ENCODE measurements around the gene GALNT18. TPM values are rescaled to one million over a fixed set of nuclear protein-coding genes. Genes with fewer than 3 reads are reported as not detected.
"Not testable (repeated sequence)": the region's sequence is repeated elsewhere in the genome, so short reads cannot be mapped to it uniquely, and the experiment has no call there.

GALNT18 gene
- polyA plus RNA-seq, 3 donors = 19.8 to 28.0 (median 23.6) TPM

GRCh38 chr11:11366793-11367192 is 255.0 kb downstream of the GALNT18 start:
- DNase-seq (ENCODE audit: extremely low read depth in 1 of 11, low read depth in 9 of 11, low spot score in 4 of 11) = no peak

- no peak for DNase-seq (ENCODE audit: extremely low read depth in 1 of 11, low read depth in 9 of 11, low spot score in 4 of 11)
These were observed 258.1 kb downstream of the GALNT18 start for GRCh38 chr11:11363674-11364073.

- peak in 1 of 11 donors; percentile 21 for DNase-seq (ENCODE audit: extremely low read depth in 1 of 11, low read depth in 9 of 11, low spot score in 4 of 11)
These were observed 262.2 kb downstream of the GALNT18 start for GRCh38 chr11:11359611-11360010.

GRCh38 chr11:11356842-11357241 is 265.0 kb downstream of the GALNT18 start:
- DNase-seq (ENCODE audit: extremely low read depth in 1 of 11, low read depth in 9 of 11, low spot score in 4 of 11) = no peak

DNA sequence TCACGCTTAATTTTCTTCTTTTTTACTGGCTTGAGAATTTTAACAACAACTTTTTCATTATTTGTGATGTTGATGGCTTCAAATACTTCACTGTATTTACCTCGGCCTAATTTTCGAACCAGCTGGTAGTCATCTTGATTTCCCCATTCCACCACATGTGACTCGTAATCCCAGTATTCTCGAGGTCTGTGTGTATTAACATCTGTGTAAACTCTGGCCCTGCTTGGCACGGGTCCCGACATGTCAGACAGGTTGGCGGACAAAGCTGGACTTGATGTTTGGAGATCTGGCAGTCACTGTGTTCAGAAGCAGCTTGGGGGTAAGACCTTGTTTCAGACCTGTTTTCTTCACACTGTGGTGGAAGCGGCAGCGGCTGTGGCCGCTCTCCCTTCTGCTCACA is 268.9 kb downstream of the GALNT18 start, which contains the start of gene CSNK2A3:
CSNK2A3 (minus strand) TSS at position 373 of the 400 bp plus-strand sequence; CDS start at position 242, 131 bp downstream.
- not testable (repeated sequence) for DNase-seq (ENCODE audit: extremely low read depth in 1 of 11, low read depth in 9 of 11, low spot score in 4 of 11)

- DNase-seq (ENCODE audit: extremely low read depth in 1 of 11, low read depth in 9 of 11, low spot score in 4 of 11) = not testable (repeated sequence)
These were observed 270.0 kb downstream of the GALNT18 start for GRCh38 chr11:11351851-11352250.

DNA sequence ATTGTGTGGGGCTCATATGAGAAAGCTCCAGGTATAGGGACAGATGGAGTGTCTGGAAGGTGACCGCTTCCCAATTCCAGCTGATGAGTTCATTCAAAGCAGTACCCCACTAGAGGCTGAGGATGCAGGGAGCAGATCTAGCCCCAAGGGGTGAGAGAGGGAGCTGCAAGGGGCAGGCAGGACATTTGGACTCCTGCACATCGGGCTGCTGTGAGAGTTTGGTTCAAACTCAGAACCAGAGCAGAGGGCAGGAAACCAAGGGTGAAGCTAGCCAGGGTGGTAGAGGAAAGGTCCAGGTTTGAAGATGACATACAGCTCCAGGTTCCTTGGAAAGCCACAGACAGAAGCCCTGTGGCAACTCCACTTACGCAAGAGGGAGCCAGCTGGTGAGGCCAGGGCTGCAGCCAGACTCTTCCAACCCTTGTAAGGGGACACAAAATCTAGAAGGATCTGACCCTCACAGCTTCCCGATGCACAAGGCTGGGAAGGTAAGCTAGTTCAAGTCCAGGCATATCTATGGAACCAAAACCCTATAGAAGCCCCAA is 270.7 kb downstream of the GALNT18 start:
- no peak for DNase-seq (ENCODE audit: extremely low read depth in 1 of 11, low read depth in 9 of 11, low spot score in 4 of 11)

DNA sequence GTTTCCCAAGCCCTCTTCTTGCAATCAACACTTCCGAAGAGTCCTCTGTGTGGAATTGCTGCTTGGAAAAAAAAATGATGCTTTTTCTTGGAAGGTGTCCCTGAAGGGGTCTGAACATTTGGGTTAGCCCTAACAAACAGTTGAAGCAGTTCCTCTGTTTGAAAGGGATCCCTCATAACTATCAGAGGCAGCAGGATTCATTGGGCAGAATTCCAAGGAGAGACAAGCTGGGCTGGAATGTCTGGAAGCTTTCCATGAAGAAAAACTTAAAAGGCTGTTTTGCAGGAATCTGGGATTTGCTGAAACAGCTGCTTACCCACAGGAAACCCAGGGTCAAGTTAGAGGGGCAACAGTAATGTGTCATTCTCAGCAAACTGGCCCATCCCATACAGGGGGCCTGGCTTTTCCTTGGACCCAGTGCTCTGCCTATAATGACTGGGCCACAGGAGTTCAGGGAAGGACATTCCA is 271.9 kb downstream of the GALNT18 start:
- DNase-seq (ENCODE audit: extremely low read depth in 1 of 11, low read depth in 9 of 11, low spot score in 4 of 11) = peak in 10 of 11 donors; percentile 39 to 83 (median 61)

GRCh38 chr11:11349106-11349825 is 272.5 kb downstream of the GALNT18 start:
- DNase-seq (ENCODE audit: extremely low read depth in 1 of 11, low read depth in 9 of 11, low spot score in 4 of 11) = peak in 1 of 11 donors; percentile 9

DNA sequence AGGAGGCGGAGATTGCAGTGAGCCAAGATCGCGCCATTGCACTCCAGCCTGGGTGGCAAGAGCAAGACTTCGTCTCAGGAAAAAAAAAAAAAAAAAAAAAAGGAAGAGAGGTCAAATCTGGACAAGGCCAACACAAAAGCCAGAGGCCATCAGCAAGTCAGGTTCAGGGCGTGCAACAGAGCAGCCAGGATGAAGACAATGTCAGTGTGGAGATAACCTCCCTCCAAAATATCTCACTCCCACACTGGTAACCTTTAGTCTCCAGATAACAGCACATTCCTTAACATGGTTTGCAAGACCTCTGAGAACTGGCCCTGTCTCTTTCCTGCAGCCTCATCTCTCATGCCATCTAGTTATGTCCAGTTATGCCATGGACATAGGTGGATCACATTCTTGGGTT is 273.5 kb downstream of the GALNT18 start:
- DNase-seq (ENCODE audit: extremely low read depth in 1 of 11, low read depth in 9 of 11, low spot score in 4 of 11) = no peak

- no peak for DNase-seq (ENCODE audit: extremely low read depth in 1 of 11, low read depth in 9 of 11, low spot score in 4 of 11)
These were observed 274.2 kb downstream of the GALNT18 start for GRCh38 chr11:11347592-11347991.

DNA sequence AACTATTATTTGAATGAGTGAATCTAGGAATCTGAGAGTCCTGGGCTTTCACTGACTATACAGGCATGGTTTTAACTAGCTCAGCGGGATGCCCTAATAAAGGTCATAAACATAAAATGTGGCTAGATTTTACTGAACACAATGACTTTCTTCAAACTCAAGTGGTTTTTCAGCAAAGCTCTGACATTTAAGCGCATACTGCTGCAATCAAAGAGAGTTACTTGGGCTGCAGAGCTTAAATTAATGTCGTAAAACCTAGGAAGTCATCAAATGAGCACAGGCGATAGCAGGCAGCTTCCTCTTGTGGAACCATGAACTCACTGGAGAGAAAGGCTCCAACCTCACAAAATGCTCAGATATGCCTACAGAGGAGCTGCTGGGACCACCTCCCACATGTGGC is 275.5 kb downstream of the GALNT18 start:
- peak in 2 of 11 donors; percentile 18 to 21 for DNase-seq (ENCODE audit: extremely low read depth in 1 of 11, low read depth in 9 of 11, low spot score in 4 of 11)

DNA sequence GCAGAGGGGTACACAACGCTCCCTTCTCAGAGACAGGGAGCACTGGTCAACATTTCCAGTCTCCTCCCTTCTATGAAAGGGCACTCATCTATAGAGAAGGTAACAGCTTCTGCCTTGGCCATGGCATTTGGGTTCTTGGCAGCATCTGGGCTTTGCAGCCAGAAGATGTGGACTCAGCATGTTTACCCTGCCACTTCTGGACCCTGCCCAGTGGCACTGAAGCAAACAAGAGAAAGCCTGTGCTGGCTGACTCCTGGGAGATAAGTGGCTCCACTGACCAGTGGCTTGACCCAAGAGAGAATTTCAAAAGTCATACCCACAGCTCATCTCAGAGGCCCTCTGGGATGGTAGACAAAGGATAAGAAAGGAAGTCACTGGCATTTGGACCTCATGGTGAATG is 276.7 kb downstream of the GALNT18 start:
- DNase-seq (ENCODE audit: extremely low read depth in 1 of 11, low read depth in 9 of 11, low spot score in 4 of 11) = no peak

GRCh38 chr11:11344045-11344444 is 277.8 kb downstream of the GALNT18 start:
- DNase-seq (ENCODE audit: extremely low read depth in 1 of 11, low read depth in 9 of 11, low spot score in 4 of 11) = no peak

- DNase-seq (ENCODE audit: extremely low read depth in 1 of 11, low read depth in 9 of 11, low spot score in 4 of 11) = no peak
These were observed 283.5 kb downstream of the GALNT18 start for GRCh38 chr11:11338304-11338703.

DNA sequence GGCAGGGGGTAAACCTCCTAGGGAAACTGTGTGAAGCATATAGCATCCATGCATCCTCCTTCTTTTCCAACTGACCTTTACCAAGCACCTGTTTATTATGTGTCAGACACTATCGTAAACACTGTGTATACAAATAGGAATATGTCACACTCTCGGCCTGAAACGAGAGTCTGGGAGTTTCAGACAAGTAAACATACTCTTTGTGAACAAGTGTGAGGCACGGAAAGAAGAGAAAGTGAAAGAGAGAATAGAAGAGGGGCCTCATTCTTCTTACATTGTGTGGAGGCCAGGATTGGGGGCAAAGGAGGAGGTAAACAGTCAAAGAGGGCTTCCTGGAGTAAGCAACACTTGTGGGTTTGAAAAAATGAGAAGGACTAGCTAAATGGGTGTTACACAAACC is 285.1 kb downstream of the GALNT18 start:
- DNase-seq (ENCODE audit: extremely low read depth in 1 of 11, low read depth in 9 of 11, low spot score in 4 of 11) = no peak

DNA sequence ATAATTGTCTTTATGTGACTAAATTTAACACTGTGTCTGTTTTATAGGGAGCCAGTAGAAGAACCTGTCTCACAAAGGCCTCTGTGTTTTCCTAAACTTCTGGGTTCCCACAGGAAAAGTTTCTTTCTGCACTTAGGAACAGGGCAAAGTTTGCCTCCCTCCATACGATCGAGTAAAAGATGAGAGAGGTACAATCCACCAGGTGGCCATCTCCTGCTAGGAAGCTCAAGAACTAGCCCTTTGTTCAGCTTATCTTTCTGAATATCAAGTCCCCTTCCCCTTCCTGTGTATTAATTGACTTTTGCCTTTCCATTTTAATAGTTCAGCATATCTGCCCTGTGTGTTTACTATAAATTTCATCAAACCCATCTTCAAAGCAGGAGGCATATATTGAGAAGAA is 286.8 kb downstream of the GALNT18 start:
- no peak for DNase-seq (ENCODE audit: extremely low read depth in 1 of 11, low read depth in 9 of 11, low spot score in 4 of 11)

GRCh38 chr11:11334607-11335006 is 287.2 kb downstream of the GALNT18 start:
- DNase-seq (ENCODE audit: extremely low read depth in 1 of 11, low read depth in 9 of 11, low spot score in 4 of 11) = no peak

GRCh38 chr11:11332141-11332710 is 289.6 kb downstream of the GALNT18 start:
- DNase-seq (ENCODE audit: extremely low read depth in 1 of 11, low read depth in 9 of 11, low spot score in 4 of 11) = no peak

DNA sequence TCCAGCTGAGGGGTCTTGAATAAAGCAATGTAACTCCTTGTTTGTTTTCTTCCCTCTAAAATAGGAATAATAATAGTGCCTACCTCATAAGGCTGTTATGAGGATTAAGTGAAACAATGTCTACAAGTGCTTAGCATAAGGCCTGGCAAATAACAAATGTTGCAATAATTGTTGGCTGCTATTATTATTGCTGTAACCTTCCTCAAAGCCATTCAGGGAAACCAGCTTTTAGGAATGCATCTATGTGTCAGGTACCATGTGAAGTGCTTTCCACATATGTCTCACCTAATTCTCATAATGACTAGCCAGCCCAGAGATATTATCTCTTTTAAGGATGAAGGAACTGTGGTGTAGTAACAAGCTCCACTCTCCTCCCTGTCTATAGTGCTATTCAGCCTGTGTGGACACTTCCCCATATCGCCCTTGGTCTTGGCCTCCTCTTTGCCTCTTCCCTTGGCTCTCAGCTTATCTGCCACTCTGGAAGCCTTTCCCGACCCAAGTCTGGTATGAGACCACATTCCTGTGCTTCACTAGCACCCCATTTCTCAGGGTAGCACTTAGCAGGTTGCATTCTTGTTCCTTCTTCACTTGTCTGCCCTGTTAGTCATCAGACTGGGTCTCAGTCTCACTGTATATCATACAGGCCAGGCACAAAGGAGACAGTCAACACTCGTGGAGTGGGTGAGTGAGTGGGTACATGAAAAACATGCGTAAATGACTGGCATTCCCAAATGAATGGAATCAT is 292.6 kb downstream of the GALNT18 start:
- DNase-seq (ENCODE audit: extremely low read depth in 1 of 11, low read depth in 9 of 11, low spot score in 4 of 11) = no peak

Measured in renal cortex interstitium (tissue), 11 donors.